ENCODE data around the gene MPRIP.

Gene MPRIP

DNA sequence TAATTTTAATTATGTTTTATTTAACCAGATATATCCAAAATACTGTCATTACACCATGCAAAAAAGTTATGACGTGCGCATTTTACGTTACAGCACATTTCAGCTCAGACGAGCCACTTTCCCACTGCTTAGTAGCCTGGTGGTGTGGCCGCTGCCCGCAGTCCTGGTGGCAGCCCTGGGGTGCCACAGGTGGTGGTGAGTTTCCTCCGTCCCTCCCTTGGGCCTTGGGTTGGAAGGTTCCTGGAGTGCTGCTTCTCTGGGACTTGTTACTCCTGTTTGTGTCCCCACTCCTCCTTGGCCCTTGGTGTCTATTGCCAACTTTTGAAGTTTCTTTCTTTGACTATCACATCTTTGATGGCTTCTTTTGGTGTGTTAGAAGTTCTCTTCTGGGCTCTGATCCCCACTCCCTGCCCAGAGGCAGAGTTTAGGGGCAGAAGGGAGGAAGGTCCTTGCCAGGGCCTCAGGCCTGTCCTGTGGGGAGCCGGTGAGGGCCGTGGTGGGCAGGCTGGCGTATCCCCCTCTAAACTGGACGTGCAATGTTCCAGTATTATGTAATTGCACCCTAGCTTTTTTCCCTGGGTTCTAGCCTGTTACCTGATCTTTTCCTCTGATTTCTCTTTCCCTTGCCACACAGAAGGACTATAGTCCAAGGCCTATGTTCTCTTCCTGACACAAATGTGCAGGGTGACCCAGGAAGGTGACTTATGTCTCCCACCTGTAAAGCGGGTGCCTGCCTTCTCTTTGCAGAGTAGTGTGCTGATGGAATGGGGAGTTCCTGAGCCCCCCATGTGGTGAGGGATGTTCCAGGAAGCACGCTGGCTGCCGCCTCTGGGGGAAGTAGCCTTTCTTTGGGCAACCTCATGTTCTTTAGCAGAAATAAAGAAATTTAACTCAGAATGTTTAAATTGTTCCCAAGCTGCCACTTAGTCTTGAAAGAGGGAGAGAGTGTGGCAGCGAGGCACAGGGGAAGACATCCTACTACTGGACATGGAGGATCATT is 8.4 kb downstream of the MPRIP start:
- no peak for DNase-seq (ENCODE audit: low spot score)

DNA sequence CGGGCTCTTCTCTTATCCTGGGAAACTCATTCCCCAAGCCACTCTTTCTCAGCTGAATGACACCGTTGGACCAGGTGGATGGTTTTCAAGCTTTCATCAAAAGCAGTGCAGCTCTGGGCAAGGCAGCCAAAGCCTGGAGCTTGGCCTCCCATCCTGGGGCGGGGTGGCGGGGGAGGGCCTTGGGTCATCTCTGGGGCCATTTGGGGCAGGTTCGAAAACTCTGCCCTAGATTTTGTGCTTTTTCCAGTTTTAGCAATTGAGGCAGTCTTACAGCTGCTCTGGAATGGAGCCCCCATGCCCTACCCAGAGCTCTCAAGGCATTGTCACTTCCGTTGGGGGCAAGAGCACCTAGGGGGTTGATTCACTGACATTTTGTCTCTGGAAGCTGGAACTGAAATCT is 9.1 kb downstream of the MPRIP start:
- no peak for DNase-seq (ENCODE audit: low spot score)

DNA sequence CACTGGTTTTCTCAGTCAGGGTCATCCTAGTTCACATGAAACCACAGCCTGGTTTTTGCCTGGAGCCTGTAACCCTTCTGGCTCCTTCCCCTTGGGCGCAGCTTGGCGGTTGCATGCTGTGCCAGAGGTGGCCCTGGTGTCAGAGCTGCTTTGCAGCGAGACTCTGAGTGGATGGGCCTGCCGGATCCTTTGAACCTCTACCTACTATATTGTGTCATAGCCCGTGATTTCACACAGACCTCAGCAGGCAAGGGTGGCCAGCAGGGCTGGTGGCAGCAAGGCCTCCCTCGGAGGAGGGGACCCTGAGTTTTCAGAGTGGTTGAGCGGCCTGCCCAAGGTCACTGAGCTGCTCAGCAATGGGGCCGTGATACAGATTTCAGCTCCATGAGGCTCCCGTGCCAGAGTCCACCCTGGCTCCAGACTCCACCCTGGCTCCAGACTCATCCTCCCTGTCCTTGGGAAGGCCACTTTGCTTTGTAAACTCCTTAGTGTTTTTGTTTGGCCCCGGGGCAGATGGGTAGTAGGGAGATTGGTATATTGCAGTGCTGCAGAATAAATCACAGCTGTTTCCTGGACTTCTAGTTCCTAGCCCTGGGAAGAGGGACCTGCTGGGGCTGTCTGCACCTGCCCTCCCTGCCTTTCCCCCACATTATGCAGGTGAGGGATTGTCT is 9.7 kb downstream of the MPRIP start:
- DNase-seq (ENCODE audit: low spot score) = no peak

DNA sequence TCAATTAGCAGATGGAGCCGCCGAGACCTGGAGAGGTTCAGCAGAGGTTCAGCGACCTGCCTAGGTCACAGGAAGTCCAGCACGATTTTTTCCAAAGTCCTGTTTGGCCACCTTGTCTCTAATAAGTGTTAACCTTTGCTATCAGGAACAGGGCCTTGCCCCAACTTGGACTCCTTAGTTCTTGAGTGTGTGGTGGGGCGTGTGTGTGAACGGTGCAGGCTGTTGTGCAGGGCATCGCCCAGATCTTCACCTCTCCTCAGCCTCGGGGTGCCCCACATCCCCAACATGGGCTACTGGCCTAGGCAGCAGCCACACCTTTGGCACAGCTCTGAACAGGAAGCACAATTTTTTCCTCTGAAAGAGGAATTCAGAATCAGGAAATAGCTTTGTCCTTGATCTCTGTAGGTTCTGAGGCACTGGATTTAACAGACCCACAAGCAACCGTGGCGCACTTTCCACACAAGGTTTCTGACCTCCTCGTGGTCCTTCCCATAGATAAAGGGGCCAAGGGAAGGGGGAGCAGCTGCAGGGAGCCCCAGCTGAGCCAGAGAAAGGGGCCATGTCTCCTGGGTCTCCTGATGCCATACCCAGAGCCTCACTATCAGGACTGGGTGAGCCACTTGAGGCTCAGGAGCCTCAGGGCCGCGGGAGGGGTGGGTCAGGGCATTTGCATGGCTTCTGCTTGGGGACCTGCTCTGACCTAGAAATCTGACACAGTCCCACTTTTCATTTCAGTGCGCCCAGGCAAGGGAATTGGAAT is 10.4 kb downstream of the MPRIP start:
- no peak for DNase-seq (ENCODE audit: low spot score)

DNA sequence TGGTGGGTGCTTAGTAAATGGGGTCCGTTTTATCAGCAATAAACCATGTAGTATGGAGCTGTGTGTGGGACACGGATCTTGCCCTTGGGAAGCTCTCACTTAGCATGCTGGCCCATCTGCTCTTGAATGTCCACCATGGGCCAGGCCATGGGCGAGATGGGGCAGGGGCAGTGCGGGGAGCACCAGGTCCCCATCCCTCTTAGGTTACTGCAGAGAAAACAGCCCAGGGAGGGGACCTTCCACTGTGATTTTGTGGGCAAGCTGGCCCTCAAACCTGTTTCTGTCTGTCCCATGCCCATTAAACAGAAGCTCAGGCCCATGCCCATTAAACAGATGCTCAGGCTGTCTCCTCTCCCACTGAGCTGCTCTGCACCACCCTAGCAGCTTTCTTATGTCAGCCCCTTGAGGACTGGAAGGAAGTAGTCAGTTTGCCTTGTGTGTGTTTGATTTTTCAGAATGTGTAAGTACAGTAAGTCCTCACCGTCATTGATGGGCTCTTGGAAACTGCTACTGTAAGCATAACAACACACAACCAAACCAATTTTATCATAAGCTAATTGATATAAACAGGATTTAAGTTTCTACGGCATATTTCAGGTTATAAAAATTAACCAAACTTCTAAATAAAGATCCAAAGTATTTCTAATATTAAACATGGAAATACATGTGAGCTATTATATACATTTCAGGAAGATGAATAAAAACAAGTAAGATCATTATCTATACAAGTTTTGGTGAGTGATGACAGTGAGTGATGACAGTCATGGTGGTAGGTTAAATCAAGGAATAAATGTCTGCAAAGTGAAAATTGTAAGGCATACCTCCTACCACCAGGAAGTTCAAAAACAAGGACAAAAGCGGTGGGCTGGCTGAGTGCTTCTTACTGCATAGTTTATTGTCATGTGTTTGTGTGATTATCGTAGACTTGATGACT is 11.5 kb downstream of the MPRIP start:
- no peak for DNase-seq (ENCODE audit: low spot score)

DNA sequence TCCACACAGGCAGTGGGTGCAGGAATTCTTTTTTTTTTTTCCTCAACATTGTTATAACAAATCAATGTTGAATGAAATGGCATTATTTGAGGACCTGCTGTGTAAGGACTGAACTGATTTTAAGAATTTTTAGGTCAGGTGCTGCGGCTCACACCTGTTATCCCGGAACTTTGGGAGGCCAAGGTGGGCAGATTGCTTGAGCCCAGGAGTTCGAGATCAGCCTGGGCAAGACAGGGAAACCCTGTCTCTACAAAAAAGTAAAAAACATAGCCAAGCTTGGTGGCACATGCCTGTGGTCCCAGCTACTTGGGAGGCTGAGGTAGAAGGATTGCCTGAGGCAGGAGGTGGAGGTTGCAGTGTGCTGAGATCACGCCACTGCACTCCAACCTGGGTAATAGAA is 12.4 kb downstream of the MPRIP start:
- no peak for DNase-seq (ENCODE audit: low spot score)

DNA sequence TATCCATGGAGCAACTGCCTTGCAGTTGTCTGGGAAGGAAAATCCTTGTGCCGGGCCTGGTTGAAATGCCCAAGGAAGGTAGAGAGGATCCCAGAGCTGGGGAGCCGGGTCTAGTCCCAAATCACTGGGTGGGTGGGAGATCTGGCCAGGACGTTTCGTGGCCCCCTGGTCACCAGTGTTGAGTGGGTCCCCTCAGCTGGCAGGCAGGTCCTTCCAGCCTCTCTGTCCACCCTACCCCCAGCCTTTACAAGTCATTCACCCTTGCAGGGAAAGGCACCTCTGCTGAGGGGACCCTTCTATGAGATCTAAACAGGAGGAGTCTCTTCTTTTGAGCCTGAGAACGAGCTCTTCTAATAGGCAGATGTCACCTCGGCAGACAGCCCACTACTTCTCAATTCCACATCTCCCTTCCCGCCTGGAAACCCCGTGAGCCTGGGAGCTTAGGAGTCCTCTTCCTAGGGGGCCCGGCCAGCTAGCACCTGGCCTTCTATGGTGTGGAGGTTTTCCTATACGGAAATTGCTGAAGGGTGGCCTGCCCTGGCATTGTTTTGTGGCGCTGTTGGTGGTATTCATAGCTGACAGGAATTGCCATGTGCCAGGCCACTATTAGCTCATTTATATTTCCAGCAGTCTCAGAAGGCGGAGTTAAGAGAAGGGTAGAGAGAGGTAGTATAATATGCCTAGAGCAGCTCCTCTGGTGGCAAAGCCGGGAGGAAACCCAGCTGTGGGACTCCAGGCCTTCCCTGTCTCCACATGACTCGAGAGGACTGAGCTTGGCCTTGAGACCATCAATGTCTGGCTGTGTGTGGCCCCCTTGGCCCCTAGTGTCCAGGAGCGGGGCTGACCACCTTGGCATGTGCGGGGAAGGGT is 13.3 kb downstream of the MPRIP start:
- no peak for DNase-seq (ENCODE audit: low spot score)

DNA sequence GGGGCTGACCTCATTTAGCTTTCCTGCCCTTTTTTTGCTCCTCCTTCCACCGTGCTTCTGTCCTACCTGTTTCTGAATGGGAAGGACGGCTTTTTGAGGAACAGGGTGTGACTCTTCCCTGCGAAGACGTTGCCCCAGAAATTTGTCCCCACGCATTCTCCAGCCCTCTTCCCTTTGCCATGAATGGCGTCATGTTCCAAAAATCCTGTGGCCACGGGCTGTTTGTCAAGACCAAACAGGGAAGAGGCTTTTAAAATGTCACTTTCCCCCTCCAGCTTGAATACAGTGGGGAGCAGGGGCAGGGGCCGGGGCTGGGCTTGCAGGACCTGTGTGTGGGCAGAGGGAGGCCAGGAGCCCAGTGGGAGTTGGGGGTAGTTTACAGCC is 13.9 kb downstream of the MPRIP start:
- no peak for DNase-seq (ENCODE audit: low spot score)

DNA sequence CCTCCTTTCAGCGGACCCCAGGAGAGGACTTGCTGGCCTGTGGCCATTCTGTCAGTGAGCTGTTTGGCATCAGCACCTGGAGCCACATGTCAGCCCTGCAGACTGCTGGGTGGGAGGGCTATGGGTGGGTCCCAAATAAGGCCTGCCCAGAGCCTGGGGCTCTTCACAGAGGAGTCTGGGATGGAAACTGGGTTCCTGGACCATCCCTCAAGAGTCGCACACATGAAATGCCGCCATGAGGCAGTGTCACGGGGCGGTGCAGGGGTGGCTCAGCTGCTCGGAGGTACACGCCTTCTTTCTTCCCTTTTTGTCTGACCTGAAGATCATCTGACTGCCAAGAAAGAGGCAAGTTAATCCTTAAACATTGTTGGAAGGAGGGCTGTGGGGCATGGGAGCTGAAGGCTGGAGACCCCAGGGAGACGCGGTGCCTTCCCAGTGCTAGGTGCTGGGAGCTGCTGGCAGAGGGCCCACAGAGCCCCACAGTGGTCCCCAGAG is 14.8 kb downstream of the MPRIP start:
- no peak for DNase-seq (ENCODE audit: low spot score)

DNA sequence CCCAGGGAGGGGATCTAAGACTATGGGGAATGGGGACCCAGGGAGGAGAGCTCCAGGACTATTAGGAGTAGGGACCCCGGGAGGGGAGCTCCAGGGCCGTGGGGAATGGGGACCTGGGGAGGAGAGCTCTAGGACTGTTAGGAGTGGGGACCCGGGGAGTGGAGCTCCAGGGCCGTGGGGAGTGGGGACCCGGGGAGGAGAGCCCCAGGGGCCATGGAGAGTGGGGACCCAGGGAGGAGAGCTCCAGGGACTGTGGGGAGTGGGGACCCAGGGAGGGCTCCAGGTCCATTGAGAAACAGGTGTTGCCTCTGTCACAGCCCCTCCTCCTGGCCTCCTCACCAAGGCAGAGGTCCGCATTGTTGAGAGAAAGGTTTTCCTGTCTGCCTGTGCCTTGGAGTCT is 16.0 kb downstream of the MPRIP start:
- no peak for DNase-seq (ENCODE audit: low spot score)

DNA sequence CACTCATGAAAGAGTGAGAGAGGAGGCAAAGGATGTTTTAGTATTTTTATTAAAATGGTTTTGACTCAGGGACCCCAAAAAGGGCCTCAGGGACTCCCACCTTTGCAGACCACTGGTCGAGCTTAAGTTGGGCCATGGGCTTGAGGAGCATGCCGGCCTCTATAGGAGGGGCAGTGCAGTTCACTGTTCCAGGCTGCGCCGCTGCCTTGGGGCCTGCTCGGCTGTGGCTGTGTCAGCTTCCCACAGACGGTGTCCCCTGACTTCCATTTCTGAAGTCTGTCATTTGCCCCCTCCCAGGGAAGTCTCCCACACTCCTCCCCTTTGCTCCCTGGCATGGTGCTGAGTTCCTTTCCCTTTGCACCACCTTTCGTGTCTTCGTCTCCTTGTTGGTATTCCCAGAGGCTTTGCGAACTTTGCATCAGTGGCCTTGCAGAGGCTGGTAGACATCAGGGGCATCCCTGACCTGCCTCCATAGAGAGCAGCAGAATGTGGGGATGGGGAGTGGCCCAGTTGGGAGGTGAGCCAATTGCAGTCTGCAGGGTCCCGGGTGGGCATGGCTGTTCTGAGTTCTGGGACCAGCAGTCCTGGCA is 17.1 kb downstream of the MPRIP start:
- no peak for DNase-seq (ENCODE audit: low spot score)

DNA sequence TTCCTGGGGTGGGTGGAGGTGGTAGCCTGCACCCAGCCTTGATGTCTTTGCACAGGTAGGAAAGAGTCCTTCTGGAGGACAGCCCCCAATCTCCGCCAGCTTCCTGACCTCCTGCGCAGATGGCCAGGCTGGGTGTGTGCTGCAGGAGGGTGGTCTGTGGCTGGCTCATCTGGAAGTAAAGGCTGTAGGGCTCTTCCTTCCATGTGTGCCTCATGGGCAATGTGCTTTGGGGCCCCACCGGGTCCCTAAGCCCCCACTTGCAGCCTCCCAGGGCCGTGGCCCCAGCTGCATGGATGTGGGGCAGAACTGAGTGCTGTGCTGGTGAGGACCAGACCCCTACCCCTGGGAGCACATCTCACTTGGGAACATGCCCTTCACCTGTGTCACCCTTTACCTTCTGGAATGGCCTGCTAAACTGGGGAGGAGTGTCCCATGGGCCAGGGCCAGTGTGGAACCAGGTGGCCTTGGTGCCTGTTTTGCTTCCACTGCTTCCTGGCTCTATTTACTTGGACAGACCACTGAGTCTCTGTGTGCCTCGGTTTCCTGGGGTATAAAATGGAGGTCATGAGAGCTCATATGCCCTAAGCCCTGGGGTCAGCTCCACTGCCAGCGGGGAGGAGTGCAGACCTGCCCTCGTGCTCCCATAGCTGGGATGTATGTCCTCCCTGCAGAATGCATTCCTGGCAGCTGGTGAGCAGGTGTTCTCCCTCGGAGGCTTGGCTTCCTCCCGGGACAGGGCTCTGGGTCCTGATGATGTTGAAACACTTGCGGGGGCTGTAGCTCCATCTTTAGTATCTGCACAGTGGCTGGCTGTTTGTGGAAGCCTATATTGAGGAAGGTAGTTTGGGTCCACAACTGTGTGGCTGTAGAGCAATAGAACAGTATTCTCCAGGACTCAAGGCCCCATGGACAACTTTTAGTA is 18.0 kb downstream of the MPRIP start:
- DNase-seq (ENCODE audit: low spot score) = no peak

DNA sequence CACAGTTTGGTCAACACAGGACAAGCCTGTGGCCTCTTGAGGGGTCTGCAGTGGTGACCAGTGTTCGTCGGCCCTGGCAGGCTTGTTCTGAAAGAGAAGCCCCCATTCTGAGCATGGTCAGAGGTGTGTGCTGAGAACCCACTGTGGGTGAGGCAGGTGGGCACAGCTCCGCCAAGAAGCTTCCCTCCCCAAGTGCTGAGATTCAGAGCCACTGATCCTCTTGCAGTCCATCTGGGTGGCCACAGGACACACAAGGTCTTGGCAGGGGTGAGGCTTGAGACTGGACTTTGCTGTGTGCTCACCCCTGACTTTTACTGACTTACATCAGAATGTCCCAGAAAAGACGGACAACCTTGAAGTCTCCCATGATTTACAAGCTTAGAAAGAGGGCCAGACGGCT is 18.7 kb downstream of the MPRIP start:
- no peak for DNase-seq (ENCODE audit: low spot score)

DNA sequence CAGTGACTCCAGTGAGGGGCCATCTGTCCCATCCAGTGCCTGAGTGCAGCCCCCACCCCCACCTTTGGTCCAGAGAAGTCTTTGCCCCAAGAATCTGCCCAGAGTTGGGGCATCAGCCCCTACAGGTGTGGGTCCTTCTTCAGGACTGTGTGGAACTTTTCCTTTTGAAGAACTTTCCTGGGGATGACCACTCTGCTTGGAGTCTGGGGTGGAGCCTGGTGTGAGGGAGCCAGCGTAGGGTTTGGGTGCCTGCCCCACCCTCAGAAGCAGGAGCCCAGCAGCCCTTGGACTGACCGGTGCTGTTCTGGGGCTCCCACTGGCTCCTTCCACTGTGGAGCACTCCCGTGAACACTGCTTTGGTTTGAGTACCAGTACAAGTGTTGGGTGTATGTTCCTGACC is 19.3 kb downstream of the MPRIP start:
- no peak for DNase-seq (ENCODE audit: low spot score)

DNA sequence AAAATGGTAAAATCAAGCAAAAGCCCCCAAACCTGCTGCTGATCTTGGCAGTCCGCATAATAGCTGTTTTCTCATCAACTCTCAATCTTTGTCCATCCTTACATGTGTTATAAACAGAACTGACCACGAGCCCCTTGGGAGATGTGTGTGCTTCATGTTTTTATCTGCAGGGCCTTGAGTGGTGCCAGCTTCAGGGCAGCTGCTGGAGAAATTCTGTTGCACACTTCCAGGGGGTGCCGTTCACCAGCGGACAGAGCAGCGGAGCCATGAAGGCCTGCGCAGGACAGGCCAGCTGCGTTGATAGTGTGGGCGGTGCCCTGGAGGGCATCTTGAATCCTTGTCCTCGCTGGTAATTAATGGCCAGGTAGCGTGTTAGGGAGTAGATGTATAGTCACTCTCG is 20.1 kb downstream of the MPRIP start:
- no peak for DNase-seq (ENCODE audit: low spot score)

DNA sequence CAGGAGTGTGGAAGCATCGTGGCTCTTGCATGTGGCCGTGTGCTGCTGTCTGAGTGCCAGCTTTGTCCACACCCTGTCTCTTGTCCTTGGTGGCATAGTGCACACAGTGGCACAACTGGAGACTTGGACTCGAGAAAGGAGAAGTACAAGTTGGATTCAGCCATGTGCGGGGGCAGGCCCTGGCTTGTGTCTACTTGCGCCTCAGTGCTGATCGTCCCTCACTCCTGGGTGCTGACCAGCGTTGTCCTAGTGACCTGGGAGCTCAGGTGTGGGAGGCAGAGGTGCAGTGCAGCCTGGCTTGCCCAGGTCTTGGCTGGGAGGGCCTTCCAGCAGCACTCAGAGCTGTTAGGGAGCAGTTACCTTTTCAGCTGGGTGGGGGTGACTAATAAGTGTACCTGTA is 20.6 kb downstream of the MPRIP start:
- no peak for DNase-seq (ENCODE audit: low spot score)

DNA sequence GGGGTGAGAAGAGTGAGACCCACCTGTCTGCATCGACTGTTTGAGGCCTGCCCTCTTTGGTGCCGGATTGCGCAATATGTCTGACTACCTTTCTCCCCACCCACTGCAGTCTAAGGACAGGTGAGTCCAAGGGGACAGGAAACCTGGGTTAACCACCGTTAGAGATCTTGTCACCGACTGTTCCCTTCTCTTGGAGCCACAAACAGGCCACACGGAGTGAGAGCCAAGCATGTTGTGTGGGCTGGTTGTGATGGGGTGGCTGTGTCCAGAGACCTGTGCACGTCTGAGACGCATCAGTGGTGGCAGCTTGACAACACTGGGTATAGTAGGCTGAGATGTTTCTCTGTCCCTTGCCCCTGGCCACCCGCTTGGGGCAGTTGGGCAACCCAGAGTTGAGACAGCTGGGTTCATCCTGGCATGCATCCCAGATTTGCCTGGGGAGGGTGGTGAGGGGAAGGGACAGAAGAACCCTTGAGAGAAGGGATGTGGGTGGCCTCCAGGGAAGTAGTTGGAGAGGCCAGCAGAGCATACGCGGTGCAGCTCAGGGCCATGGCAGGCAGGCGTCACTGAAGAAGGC is 21.4 kb downstream of the MPRIP start:
- DNase-seq (ENCODE audit: low spot score) = no peak

DNA sequence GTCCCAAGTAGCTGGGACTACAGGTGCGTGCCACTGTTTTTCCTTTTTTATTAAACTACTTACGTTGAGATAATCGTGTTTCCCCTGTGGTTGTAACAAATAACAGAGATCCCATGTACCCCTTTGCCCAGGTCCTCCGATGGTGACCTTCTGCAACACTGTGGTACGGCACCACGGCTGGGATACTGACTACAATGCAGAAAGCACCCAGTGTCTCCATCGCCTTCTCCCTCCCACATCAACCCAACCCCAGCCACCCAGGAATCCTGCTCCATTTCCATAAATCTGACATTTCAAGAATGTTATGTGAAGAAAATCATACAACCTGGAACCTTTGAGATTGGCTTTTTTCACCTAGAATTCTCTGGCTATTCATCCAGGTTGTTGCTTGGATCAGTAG is 22.1 kb downstream of the MPRIP start:
- no peak for DNase-seq (ENCODE audit: low spot score)

DNA sequence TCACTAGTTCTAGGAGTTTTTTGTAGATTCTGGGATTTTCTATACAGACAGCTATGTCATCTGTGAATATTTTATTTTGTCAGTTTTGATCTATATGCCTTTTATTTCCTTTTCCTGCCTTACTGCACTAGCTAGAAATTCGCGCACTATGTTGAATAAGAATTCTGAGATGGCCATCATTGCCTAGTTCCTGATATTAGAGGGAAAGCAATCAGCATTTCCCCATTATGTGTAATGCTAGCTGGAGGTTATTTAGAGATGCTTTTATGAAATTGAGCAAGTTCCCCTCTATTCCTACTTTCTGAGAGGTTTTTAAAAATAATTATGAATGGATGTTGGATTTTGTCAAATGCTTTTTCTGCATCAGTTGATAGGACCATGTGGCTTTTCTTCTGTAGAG is 23.8 kb downstream of the MPRIP start:
- no peak for DNase-seq (ENCODE audit: low spot score)

Data from HuH-7 (cell line).